GM23338 (cell line): ENCODE measurements around the gene CAMTA1. TPM values are rescaled to one million over a fixed set of nuclear protein-coding genes. Genes with fewer than 3 reads are reported as not detected.

Source experiments
- ATAC-seq: fragments of 200-7000 bp; cut with Tn5 transposase; 3 replicates; pipeline ENCODE4 v1.9.1; 2020
- DNase-seq: peaks from one replicate; pipeline ENCODE4 v3.0.0-alpha.2; 2015; ENCODE audit warnings: low spot score
- H2AFZ ChIP-seq: fragments of 200-600 bp; sonication (generic); 2 replicates; pipeline ENCODE4 v1.8.0; 2016; ENCODE audit warnings: antibody characterized with exemption, mild to moderate bottlenecking, moderate library complexity
- H3F3A ChIP-seq: fragments of 200-600 bp; sonication (generic); replicated peaks from 2 replicates; pipeline ENCODE4 v1.8.0; 2017; ENCODE audit warnings: antibody characterized with exemption, mixed run types, low read depth
- H3K27ac ChIP-seq: fragments of 200-600 bp; sonication (generic); 2 replicates; pipeline ENCODE4 v1.6.1; 2016; ENCODE audit warnings: low read depth
- H3K27me3 ChIP-seq: fragments of 200-600 bp; sonication (generic); 2 replicates; pipeline ENCODE4 v1.8.0; 2016; ENCODE audit warnings: mild to moderate bottlenecking, mixed run types, moderate library complexity; ENCODE audit not compliant: insufficient read depth
- H3K36me3 ChIP-seq: fragments of 200-600 bp; sonication (generic); 2 replicates; pipeline ENCODE4 v1.8.0; 2016; ENCODE audit warnings: mild to moderate bottlenecking; ENCODE audit not compliant: insufficient read depth
- H3K4me1 ChIP-seq: fragments of 200-600 bp; sonication (generic); 2 replicates; pipeline ENCODE4 v1.8.0; 2016; ENCODE audit warnings: mild to moderate bottlenecking, moderate library complexity; ENCODE audit not compliant: insufficient read depth
- H3K4me2 ChIP-seq: fragments of 200-600 bp; sonication (generic); 2 replicates; pipeline ENCODE4 v1.7.1; 2017; ENCODE audit warnings: mixed run types
- H3K4me3 ChIP-seq: fragments of 200-600 bp; sonication (generic); 2 replicates; pipeline ENCODE4 v1.6.1; 2016; ENCODE audit warnings: mixed run types
- H3K79me2 ChIP-seq: fragments of 200-600 bp; sonication (generic); replicated peaks from 2 replicates; pipeline ENCODE4 v1.8.0; 2017; ENCODE audit warnings: mild to moderate bottlenecking; ENCODE audit not compliant: insufficient read depth
- H3K9me2 ChIP-seq: fragments of 200-600 bp; sonication (generic); 2 replicates; pipeline ENCODE4 v1.8.0; 2017; ENCODE audit not compliant: insufficient read depth
- H4K20me1 ChIP-seq: fragments of 200-600 bp; sonication (generic); replicated peaks from 2 replicates; pipeline ENCODE4 v1.8.0; 2017; ENCODE audit warnings: mild to moderate bottlenecking; ENCODE audit not compliant: insufficient read depth
- H3K27ac Mint-ChIP-seq: 2 replicates; pipeline ENCODE4 v1.8.0; 2020; ENCODE audit warnings: inconsistent platforms, mild to moderate bottlenecking, moderate library complexity, mixed read lengths
- H3K27me3 Mint-ChIP-seq: 3 replicates; pipeline ENCODE4 v1.8.0; 2022; ENCODE audit warnings: low read depth, mild to moderate bottlenecking, moderate library complexity, mixed read lengths, inconsistent platforms; ENCODE audit not compliant: insufficient read depth, poor library complexity
- H3K36me3 Mint-ChIP-seq: 3 replicates; pipeline ENCODE4 v1.8.0; 2021; ENCODE audit warnings: low read depth, mild to moderate bottlenecking, inconsistent platforms, moderate library complexity, mixed read lengths
- H3K4me1 Mint-ChIP-seq: 3 replicates; pipeline ENCODE4 v1.8.0; 2020; ENCODE audit warnings: mild to moderate bottlenecking, inconsistent platforms, mixed read lengths
- H3K4me3 Mint-ChIP-seq: 3 replicates; pipeline ENCODE4 v1.8.0; 2021; ENCODE audit warnings: moderate library complexity, mild to moderate bottlenecking, inconsistent platforms, mixed read lengths
- H3K9me3 Mint-ChIP-seq: 3 replicates; pipeline ENCODE4 v1.8.0; 2020; ENCODE audit warnings: moderate library complexity, mild to moderate bottlenecking, inconsistent platforms, mixed read lengths
- CREB1 ChIP-seq: fragments of 250-450 bp; sonication (Bioruptor Pico); IDR thresholded peaks from 2 replicates; pipeline ENCODE4 v1.5.0; 2020; ENCODE audit warnings: low read depth, mild to moderate bottlenecking, moderate library complexity
- CTCF ChIP-seq, 2 experiments: fragments of 200-600 bp in 1 of 2; sonication (generic) in 1 of 2; conservative IDR thresholded peaks; 2 replicates each; pipeline versions ENCODE4 v1.5.1 to v1.6.1; 2016 to 2017; ENCODE audit warnings: antibody characterized with exemption in 2 of 2, low read depth in 2 of 2, mild to moderate bottlenecking in 2 of 2, moderate library complexity in 1 of 2
- EZH2 ChIP-seq: fragments of 200-600 bp; sonication (generic); IDR thresholded peaks from one replicate; pipeline ENCODE4 v1.8.0; 2017; ENCODE audit warnings: antibody characterized with exemption, mild to moderate bottlenecking, low read depth; ENCODE audit not compliant: unreplicated experiment
- EZH2phosphoT487 ChIP-seq: fragments of 200-600 bp; sonication (generic); IDR thresholded peaks from one replicate; pipeline ENCODE4 v1.8.1; 2018; ENCODE audit warnings: antibody characterized with exemption; ENCODE audit not compliant: unreplicated experiment
- JUNB ChIP-seq: IDR thresholded peaks from one replicate; pipeline ENCODE4 v1.6.1; 2016; ENCODE audit warnings: antibody characterized with exemption; ENCODE audit not compliant: unreplicated experiment
- STAT1 ChIP-seq: IDR thresholded peaks from one replicate; pipeline ENCODE4 v1.6.1; 2016; ENCODE audit warnings: antibody characterized with exemption; ENCODE audit not compliant: unreplicated experiment
- polyA plus RNA-seq: library from polyadenylated mRNA; unstranded; fragments of >200 nt; fragmentation: Nextera tagmentation; extraction: Ambion mirVana; gene quantifications from 2 replicates; pipeline ENCODE4 v1.2.1, GENCODE V29; 2016
- total RNA-seq: library from RNA; depleted of rRNA; stranded (reverse); fragments of >200 nt; shearing (Covaris generic); gene quantifications from 2 replicates; pipeline ENCODE4 v1.2.3, GENCODE V29; 2014
- TF ChIP-seq, protein P1 (sequence below): fragments of 250-450 bp; sonication (Bioruptor Pico); IDR thresholded peaks from 2 replicates; pipeline ENCODE4 v1.5.0; 2020; ENCODE audit warnings: mild to moderate bottlenecking, moderate library complexity

CAMTA1 gene
- total and polyA plus RNA-seq, 2 experiments from 2014 or later, result 115 to 519 TPM

DNA sequence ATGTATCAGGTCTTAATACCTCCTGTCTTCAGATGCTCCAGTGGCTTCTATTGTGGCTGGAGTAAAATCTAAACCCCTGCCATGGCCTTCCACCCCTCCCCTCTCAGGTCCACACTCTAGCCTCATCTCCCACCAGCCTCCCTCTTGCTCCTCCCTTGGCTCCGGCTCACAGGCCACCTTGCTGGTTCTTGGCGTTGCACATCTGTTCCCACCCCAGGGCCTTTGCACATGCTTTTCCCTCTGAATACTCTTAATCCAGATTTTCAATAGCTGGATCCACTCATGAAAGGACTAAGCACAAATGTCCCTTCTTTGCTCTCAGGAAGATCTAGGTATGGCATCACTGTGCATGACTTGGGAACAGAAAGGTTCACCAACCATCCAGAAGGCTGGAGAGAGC, 570.4 kb downstream of the CAMTA1 start (continued):
- TF ChIP-seq, protein P1, sequence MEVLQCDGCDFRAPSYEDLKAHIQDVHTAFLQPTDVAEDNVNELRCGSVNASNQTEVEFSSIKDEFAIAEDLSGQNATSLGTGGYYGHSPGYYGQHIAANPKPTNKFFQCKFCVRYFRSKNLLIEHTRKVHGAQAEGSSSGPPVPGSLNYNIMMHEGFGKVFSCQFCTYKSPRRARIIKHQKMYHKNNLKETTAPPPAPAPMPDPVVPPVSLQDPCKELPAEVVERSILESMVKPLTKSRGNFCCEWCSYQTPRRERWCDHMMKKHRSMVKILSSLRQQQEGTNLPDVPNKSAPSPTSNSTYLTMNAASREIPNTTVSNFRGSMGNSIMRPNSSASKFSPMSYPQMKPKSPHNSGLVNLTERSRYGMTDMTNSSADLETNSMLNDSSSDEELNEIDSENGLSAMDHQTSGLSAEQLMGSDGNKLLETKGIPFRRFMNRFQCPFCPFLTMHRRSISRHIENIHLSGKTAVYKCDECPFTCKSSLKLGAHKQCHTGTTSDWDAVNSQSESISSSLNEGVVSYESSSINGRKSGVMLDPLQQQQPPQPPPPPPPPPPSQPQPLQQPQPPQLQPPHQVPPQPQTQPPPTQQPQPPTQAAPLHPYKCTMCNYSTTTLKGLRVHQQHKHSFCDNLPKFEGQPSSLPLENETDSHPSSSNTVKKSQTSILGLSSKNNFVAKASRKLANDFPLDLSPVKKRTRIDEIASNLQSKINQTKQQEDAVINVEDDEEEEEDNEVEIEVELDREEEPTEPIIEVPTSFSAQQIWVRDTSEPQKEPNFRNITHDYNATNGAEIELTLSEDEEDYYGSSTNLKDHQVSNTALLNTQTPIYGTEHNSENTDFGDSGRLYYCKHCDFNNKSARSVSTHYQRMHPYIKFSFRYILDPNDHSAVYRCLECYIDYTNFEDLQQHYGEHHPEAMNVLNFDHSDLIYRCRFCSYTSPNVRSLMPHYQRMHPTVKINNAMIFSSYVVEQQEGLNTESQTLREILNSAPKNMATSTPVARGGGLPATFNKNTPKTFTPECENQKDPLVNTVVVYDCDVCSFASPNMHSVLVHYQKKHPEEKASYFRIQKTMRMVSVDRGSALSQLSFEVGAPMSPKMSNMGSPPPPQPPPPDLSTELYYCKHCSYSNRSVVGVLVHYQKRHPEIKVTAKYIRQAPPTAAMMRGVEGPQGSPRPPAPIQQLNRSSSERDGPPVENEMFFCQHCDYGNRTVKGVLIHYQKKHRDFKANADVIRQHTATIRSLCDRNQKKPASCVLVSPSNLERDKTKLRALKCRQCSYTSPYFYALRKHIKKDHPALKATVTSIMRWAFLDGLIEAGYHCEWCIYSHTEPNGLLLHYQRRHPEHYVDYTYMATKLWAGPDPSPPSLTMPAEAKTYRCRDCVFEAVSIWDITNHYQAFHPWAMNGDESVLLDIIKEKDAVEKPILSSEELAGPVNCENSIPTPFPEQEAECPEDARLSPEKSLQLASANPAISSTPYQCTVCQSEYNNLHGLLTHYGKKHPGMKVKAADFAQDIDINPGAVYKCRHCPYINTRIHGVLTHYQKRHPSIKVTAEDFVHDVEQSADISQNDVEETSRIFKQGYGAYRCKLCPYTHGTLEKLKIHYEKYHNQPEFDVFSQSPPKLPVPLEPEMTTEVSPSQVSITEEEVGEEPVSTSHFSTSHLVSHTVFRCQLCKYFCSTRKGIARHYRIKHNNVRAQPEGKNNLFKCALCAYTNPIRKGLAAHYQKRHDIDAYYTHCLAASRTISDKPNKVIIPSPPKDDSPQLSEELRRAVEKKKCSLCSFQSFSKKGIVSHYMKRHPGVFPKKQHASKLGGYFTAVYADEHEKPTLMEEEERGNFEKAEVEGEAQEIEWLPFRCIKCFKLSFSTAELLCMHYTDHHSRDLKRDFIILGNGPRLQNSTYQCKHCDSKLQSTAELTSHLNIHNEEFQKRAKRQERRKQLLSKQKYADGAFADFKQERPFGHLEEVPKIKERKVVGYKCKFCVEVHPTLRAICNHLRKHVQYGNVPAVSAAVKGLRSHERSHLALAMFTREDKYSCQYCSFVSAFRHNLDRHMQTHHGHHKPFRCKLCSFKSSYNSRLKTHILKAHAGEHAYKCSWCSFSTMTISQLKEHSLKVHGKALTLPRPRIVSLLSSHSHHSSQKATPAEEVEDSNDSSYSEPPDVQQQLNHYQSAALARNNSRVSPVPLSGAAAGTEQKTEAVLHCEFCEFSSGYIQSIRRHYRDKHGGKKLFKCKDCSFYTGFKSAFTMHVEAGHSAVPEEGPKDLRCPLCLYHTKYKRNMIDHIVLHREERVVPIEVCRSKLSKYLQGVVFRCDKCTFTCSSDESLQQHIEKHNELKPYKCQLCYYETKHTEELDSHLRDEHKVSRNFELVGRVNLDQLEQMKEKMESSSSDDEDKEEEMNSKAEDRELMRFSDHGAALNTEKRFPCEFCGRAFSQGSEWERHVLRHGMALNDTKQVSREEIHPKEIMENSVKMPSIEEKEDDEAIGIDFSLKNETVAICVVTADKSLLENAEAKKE (CRISPR knock-in tag), result no peak
- TF ChIP-seq CTCF (conservative IDR thresholded peaks at IDR 0.05; ENCODE audit: low read depth in 2 of 2), result no peak
- TF ChIP-seq STAT1, result no peak
- TF ChIP-seq EZH2phosphoT487, result no peak
- TF ChIP-seq CREB1 (CRISPR knock-in tag), result no peak
- TF ChIP-seq EZH2, result no peak
- no peak for TF ChIP-seq JUNB

DNA sequence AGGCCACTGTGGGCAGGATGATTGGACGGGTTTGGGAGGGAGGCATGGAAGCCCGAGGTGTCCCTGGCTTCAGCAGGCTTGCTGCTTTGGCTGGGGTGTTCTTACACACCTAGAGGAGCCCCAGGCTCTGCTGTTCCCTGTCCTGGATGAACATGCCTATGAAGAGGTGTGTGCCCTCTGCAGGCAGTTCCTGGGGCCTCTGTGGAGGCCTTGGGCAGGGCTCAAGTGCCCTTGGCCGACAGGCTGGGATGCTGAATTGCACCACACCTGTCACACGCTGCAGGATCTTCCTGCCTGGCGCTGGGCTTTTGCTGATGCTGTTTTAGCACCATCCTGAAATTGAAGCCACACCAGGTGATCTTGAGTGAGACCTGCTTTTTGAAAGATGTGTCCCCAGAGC, 570.8 kb downstream of the CAMTA1 start:
- ATAC-seq, result no peak
- Mint-ChIP-seq H3K27me3 (peaks cover 6% of the 10 kb centered on the region), H3K9me3 (no peaks in the 10 kb centered on the region), H3K4me3 (no peak overlapping the region), H3K27ac (no peak overlapping the region), H3K36me3 (no peaks in the 10 kb centered on the region), H3K4me1 (no peaks in the 10 kb centered on the region)
- DNase-seq, result no peak
- Histone ChIP-seq H3K4me2 (no peak overlapping the region), H3F3A (no peaks in the 10 kb centered on the region), H3K4me3 (no peak overlapping the region), H3K27ac (no peak overlapping the region), H3K36me3 (no peaks in the 10 kb centered on the region), H3K27me3 (no peaks in the 10 kb centered on the region), H4K20me1 (no peaks in the 10 kb centered on the region), H3K9me2 (0 out of 2 replicates have a peak, but pooled peaks cover 2% of the 10 kb centered on the region), H2AFZ (no peak overlapping the region), H3K79me2 (no peaks in the 10 kb centered on the region), H3K4me1 (no peaks in the 10 kb centered on the region)
- TF ChIP-seq CREB1 (CRISPR knock-in tag) (no peak), CTCF (conservative IDR thresholded peaks at IDR 0.05; ENCODE audit: low read depth in 2 of 2) (peak in 1 of 2 experiments; percentile 9; a peak in 1 of 4 replicates)
